WTC11 (cell line): ENCODE data around the gene EPO. TPM values are rescaled to one million over a fixed set of nuclear protein-coding genes. Genes with fewer than 3 reads are reported as not detected.

Experiments
- total RNA-seq: library from RNA; stranded (reverse); gene quantifications from 3 replicates; pipeline ENCODE4 v1.2.3, GENCODE V29; 2021
- TF ChIP-seq, protein P1 (sequence below): sonication (generic); formaldehyde crosslinking; IDR thresholded peaks from 2 replicates; pipeline ENCODE4 v1.8.0; 2023; ENCODE audit warnings: missing genetic modification reagents, mild to moderate bottlenecking, borderline replicate concordance

The EPO gene
- total RNA-seq, 1 experiment from 2014 or later, result 0.63 TPM

- TF ChIP-seq, protein P1, sequence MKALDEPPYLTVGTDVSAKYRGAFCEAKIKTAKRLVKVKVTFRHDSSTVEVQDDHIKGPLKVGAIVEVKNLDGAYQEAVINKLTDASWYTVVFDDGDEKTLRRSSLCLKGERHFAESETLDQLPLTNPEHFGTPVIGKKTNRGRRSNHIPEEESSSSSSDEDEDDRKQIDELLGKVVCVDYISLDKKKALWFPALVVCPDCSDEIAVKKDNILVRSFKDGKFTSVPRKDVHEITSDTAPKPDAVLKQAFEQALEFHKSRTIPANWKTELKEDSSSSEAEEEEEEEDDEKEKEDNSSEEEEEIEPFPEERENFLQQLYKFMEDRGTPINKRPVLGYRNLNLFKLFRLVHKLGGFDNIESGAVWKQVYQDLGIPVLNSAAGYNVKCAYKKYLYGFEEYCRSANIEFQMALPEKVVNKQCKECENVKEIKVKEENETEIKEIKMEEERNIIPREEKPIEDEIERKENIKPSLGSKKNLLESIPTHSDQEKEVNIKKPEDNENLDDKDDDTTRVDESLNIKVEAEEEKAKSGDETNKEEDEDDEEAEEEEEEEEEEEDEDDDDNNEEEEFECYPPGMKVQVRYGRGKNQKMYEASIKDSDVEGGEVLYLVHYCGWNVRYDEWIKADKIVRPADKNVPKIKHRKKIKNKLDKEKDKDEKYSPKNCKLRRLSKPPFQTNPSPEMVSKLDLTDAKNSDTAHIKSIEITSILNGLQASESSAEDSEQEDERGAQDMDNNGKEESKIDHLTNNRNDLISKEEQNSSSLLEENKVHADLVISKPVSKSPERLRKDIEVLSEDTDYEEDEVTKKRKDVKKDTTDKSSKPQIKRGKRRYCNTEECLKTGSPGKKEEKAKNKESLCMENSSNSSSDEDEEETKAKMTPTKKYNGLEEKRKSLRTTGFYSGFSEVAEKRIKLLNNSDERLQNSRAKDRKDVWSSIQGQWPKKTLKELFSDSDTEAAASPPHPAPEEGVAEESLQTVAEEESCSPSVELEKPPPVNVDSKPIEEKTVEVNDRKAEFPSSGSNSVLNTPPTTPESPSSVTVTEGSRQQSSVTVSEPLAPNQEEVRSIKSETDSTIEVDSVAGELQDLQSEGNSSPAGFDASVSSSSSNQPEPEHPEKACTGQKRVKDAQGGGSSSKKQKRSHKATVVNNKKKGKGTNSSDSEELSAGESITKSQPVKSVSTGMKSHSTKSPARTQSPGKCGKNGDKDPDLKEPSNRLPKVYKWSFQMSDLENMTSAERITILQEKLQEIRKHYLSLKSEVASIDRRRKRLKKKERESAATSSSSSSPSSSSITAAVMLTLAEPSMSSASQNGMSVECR (CRISPR knock-in tag), result no peak
Measured at GRCh38 chr7:100768784-100769183, 48.5 kb downstream of the EPO start (continued).

Other genes starting within 250 kb of the EPO start
- 27.5 to 34.5 TPM (median 29.7 TPM) in 3 replicates for gene TSC22D4, start 241.3 kb upstream of the EPO start, total RNA-seq
- gene NYAP1, start 236.5 kb upstream of the EPO start, total RNA-seq, result 6.2 to 7.6 TPM (median 6.7 TPM) in 3 replicates
- gene AGFG2, start 181.3 kb upstream of the EPO start, total RNA-seq, result 6.4 to 7.4 TPM (median 7.4 TPM) in 3 replicates
- gene SAP25, start 146.6 kb upstream of the EPO start, total RNA-seq, result 9.3 to 11.7 TPM (median 9.7 TPM) in 3 replicates
- gene LRCH4, start 134.3 kb upstream of the EPO start, total RNA-seq, result 52.0 to 59.6 TPM (median 56.7 TPM) in 3 replicates
- 0.70 to 1.3 TPM (median 0.94 TPM) in 3 replicates for gene FBXO24, start 134.1 kb upstream of the EPO start, total RNA-seq
- 53.5 to 74.8 TPM (median 70.4 TPM) in 3 replicates for gene PCOLCE, start 118.1 kb upstream of the EPO start, total RNA-seq
- gene MOSPD3, start 107.9 kb upstream of the EPO start, total RNA-seq, result 21.9 to 22.4 TPM (median 22.0 TPM) in 3 replicates
- 5.7 to 7.1 TPM (median 5.8 TPM) in 3 replicates for gene TFR2, start 78.9 kb upstream of the EPO start, total RNA-seq
- gene ACTL6B, start 64.0 kb upstream of the EPO start, total RNA-seq, result 0.96 to 1.3 TPM (median 0.99 TPM) in 3 replicates
- 182 to 194 TPM (median 184 TPM) in 3 replicates for gene GNB2, start 46.7 kb upstream of the EPO start, total RNA-seq
- 116 to 130 TPM (median 123 TPM) in 3 replicates for gene GIGYF1, start 26.2 kb upstream of the EPO start, total RNA-seq
- gene POP7, start 14.3 kb upstream of the EPO start, total RNA-seq, result 71.9 to 79.2 TPM (median 78.1 TPM) in 3 replicates
- 0.02 to 0.07 TPM (median 0.02 TPM) in 3 replicates for gene ZAN, start 13.1 kb downstream of the EPO start, total RNA-seq
- gene EPHB4, start 107.1 kb downstream of the EPO start, total RNA-seq, result 99.7 to 120 TPM (median 104 TPM) in 3 replicates
- 32.6 to 39.3 TPM (median 34.1 TPM) in 3 replicates for gene SLC12A9, start 132.2 kb downstream of the EPO start, total RNA-seq
- 128 to 140 TPM (median 130 TPM) in 3 replicates for gene TRIP6, start 146.9 kb downstream of the EPO start, total RNA-seq
- gene SRRT, start 154.6 kb downstream of the EPO start, total RNA-seq, result 209 to 238 TPM (median 233 TPM) in 3 replicates
- gene UFSP1, start 169.2 kb downstream of the EPO start, total RNA-seq, result 3.9 to 4.8 TPM (median 4.6 TPM) in 3 replicates
- 6.4 to 7.7 TPM (median 6.6 TPM) in 3 replicates for gene ACHE, start 175.4 kb downstream of the EPO start, total RNA-seq
- 50.6 to 74.8 TPM (median 67.2 TPM) in 3 replicates for gene MUC3A, start 229.1 kb downstream of the EPO start, total RNA-seq
- gene MUC12, start 249.1 kb downstream of the EPO start, total RNA-seq, result 5.7 to 6.5 TPM (median 5.8 TPM) in 3 replicates